ENCODE results near the gene KRT9.
"Not testable (repeated sequence)": the region's sequence is repeated elsewhere in the genome, so short reads cannot be mapped to it uniquely, and the experiment has no call there.

Gene KRT9

DNA sequence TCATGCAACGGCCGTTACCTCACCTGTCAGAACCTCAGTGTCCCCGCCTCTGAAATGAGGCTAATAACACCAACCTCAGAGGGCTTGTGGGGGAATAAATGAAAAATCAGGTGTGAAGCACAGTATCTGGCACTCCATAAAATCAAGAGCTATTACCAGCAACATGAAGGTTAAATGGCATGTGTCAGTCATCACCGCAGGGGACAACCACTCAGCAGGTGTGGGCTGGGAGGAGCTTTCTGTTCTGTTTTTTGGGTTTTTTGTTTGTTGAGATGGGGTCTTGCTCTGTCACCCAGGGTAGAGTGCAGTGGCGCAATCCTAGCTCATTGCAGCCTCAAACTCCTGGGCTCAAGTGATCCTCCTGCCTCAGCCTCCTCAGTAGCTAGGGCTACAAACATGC is 26.9 kb downstream of the KRT9 start:
- Histone ChIP-seq H3K27ac (ENCODE audit: low read length) (no peak overlapping the region), H3K4me1 (ENCODE audit: control insufficient read depth, insufficient read depth, low read length) (peaks cover 18% of the 10 kb centered on the region), H3K36me3 (ENCODE audit: control insufficient read depth in 2 of 2, insufficient read depth in 2 of 2, low read length in 2 of 2) (no peaks in the 10 kb centered on the region), H3K4me3 (ENCODE audit: low read length in 2 of 2) (no peak overlapping the region), H3K27me3 (ENCODE audit: control insufficient read depth in 1 of 2, insufficient read depth in 2 of 2, low read length in 2 of 2) (no peaks in the 10 kb centered on the region), H3K9me3 (ENCODE audit: control insufficient read depth in 2 of 2, low read length in 2 of 2) (peaks cover 0 to 3% of the 10 kb centered on the region in 2 donors), H3K9ac (ENCODE audit: low read length in 2 of 2) (no peak overlapping the region)

DNA sequence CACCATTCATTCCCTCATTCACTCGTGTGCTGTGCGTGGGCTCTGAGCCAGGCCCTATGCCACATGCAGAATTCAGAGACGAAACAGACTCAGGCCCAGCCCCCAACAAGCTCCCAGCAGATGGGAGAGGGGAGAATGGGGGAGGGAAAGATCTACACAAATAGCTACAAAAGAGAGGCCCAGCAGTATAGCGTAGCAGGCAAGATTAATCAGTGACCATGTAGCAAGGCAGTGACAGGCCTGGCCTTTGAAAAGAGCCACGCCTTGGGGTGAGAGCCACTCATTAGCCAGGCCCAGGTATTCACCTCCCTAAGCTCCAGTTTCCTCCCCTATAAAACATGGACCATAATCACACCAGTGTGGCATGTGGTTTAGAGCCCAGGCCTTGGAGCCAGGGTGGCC is 27.4 kb downstream of the KRT9 start:
- peaks cover 18% of the 10 kb centered on the region for H3K4me1 ChIP-seq (ENCODE audit: control insufficient read depth, insufficient read depth, low read length)
- H3K9ac ChIP-seq (ENCODE audit: low read length in 2 of 2): no peak overlapping the region
- H3K4me3 ChIP-seq (ENCODE audit: low read length in 2 of 2): no peak overlapping the region
- no peak overlapping the region for H3K27ac ChIP-seq (ENCODE audit: low read length)
- H3K9me3 ChIP-seq (ENCODE audit: control insufficient read depth in 2 of 2, low read length in 2 of 2): peaks cover 0 to 3% of the 10 kb centered on the region in 2 donors
- H3K36me3 ChIP-seq (ENCODE audit: control insufficient read depth in 2 of 2, insufficient read depth in 2 of 2, low read length in 2 of 2): no peaks in the 10 kb centered on the region
- H3K27me3 ChIP-seq (ENCODE audit: control insufficient read depth in 1 of 2, insufficient read depth in 2 of 2, low read length in 2 of 2): no peaks in the 10 kb centered on the region

DNA sequence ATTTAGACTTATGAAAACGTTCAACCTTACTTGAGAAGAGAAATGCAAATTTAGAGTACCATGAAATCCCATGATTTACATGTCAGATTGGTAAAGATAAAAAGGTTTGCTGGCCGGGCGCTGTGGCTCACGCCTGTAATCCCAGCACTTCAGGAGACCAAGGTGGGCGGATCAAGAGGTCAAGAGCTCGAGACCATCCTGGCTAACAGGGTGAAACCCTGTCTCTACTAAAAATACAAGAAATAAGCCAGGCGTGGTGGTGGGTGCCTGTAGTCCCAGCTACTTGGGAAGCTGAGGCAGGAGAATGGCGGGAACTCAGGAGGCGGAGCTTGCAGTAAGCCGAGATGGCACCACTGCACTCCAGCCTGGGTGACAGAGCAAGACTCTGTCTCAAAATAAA is 29.1 kb downstream of the KRT9 start:
- H3K27me3 ChIP-seq (ENCODE audit: control insufficient read depth in 1 of 2, insufficient read depth in 2 of 2, low read length in 2 of 2); H3K27ac ChIP-seq (ENCODE audit: low read length); H3K36me3 ChIP-seq (ENCODE audit: control insufficient read depth in 2 of 2, insufficient read depth in 2 of 2, low read length in 2 of 2): not testable (repeated sequence)

DNA sequence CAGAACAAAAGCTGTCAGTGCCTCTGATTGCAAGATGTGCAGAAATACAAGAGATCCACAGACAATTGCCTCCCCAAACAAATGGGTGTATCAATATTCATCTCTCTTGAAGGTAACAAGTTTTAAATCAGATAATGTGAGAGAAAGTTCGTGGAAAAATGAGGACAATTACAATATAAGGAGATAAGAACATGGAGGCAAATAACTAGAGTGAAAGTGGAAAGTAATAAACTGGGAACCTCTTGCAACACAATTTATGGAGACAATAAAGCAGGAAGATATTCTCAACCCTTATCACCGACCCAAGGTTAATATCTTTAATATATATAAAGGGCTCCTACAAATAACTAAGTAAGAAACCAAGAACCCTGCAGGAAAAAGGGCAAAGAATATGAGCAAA is 29.5 kb downstream of the KRT9 start:
- Histone ChIP-seq H3K27me3 (ENCODE audit: control insufficient read depth in 1 of 2, insufficient read depth in 2 of 2, low read length in 2 of 2) (peaks cover 0 to 2% of the 10 kb centered on the region in 2 donors), H3K9ac (ENCODE audit: low read length in 2 of 2) (no peak overlapping the region), H3K27ac (ENCODE audit: low read length) (no peak overlapping the region), H3K4me1 (ENCODE audit: control insufficient read depth, insufficient read depth, low read length) (no peaks in the 10 kb centered on the region), H3K9me3 (ENCODE audit: control insufficient read depth in 2 of 2, low read length in 2 of 2) (peaks cover 0 to 3% of the 10 kb centered on the region in 2 donors), H3K36me3 (ENCODE audit: control insufficient read depth in 2 of 2, insufficient read depth in 2 of 2, low read length in 2 of 2) (no peaks in the 10 kb centered on the region), H3K4me3 (ENCODE audit: low read length in 2 of 2) (no peak overlapping the region)

More for the DNA sequence above, 29.1 kb downstream of the KRT9 start:
- not testable (repeated sequence) for H3K9ac ChIP-seq (ENCODE audit: low read length in 2 of 2); H3K4me1 ChIP-seq (ENCODE audit: control insufficient read depth, insufficient read depth, low read length); H3K4me3 ChIP-seq (ENCODE audit: low read length in 2 of 2); H3K9me3 ChIP-seq (ENCODE audit: control insufficient read depth in 2 of 2, low read length in 2 of 2)

DNA sequence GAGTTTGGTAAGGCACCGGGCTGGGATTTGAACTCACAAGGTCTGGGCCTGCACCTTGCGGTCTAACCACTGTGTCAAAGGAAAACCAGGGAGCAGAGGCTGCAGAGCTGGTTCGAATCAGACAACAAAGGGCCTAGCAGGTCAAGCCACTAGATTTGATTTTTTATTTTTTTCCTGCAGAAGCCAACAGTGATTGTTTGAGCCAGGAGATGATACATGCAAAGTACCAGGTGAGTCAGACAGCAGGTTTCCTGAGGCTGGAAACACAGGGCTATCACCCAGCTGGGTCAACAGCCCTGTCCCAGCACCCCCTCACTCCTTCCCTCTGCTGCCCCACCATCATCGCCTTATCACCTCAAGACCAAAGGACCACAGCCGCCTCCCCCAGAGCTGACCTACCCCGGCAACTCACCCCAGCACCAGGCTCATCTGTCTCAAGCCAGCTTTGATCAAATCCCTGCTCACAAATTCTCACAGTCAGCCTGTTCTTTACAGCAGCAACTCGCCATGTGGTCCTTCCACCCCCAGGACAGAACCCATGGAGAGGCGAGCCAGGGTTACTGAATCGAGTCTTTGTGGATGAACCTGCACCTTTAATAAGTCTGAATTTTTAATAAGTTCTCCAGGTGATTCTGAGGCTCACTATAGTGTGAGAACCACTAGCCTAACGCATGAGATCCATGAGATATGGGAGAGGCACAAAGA is 30.8 kb downstream of the KRT9 start:
- Histone ChIP-seq H3K9me3 (ENCODE audit: control insufficient read depth in 2 of 2, low read length in 2 of 2) (no peaks in the 10 kb centered on the region), H3K9ac (ENCODE audit: low read length in 2 of 2) (no peak overlapping the region), H3K36me3 (ENCODE audit: control insufficient read depth in 2 of 2, insufficient read depth in 2 of 2, low read length in 2 of 2) (no peaks in the 10 kb centered on the region), H3K4me3 (ENCODE audit: low read length in 2 of 2) (no peak overlapping the region), H3K4me1 (ENCODE audit: control insufficient read depth, insufficient read depth, low read length) (no peaks in the 10 kb centered on the region), H3K27ac (ENCODE audit: low read length) (no peak overlapping the region), H3K27me3 (ENCODE audit: control insufficient read depth in 1 of 2, insufficient read depth in 2 of 2, low read length in 2 of 2) (peaks cover 0 to 5% of the 10 kb centered on the region in 2 donors)

DNA sequence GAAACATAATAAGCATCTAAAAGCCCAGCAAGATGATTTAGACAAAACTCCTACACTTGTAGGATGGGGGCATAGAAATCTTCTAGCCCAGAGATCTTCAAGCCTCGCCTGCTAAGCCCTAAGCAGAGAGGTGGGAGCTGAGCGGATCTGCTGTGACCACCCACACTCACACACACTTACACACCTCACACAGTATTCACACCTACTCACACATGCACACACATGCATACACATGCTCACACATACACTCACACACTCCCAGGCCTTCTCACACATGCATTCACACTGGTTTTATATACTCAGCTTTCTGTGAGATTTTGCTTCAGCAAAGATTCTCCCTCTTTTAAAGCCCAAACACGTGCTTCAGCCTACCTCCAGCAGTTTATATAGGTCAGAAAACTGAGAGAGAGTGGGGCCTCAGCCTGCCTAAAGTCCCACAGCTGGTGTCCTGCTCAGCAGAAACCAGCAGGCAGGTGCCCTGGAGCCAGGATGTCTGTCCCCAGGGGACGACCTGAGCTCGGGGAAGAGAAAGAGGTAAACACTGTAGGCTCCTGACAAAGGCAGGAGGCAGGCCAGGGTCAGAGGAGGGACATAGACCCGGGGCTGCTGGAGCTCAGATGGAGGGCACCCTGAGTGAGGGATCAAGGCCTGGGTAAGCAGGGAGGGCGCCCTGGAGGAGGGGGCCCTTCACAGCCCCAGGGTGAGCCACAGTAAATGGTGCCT is 31.7 kb downstream of the KRT9 start:
- H3K36me3 ChIP-seq (ENCODE audit: control insufficient read depth in 2 of 2, insufficient read depth in 2 of 2, low read length in 2 of 2): no peaks in the 10 kb centered on the region
- no peak overlapping the region for H3K27ac ChIP-seq (ENCODE audit: low read length)
- no peak overlapping the region for H3K4me3 ChIP-seq (ENCODE audit: low read length in 2 of 2)
- H3K9ac ChIP-seq (ENCODE audit: low read length in 2 of 2): no peak overlapping the region
- H3K9me3 ChIP-seq (ENCODE audit: control insufficient read depth in 2 of 2, low read length in 2 of 2): no peaks in the 10 kb centered on the region
- H3K27me3 ChIP-seq (ENCODE audit: control insufficient read depth in 1 of 2, insufficient read depth in 2 of 2, low read length in 2 of 2): peaks cover 0 to 5% of the 10 kb centered on the region in 2 donors
- no peaks in the 10 kb centered on the region for H3K4me1 ChIP-seq (ENCODE audit: control insufficient read depth, insufficient read depth, low read length)

DNA sequence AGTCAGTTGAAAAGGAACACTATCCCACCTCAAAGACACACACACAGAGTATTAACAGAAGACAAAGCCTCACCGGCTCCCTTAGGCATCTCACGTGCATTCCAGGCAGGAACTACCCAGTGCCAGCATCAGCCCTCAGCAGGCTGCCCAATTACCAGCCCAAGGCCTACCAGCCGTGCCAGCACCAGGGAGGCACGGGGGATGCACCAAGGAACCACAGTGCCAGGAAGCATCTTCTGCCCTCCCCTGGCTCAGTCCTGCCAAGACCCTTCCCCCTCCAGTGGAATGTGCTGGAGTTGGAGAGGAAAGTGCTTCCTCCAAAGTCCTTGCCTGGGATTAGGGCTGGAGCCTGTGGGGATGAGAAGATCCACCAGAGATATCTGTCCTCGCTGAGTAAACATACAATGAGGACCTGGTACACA is 32.8 kb downstream of the KRT9 start:
- H3K27ac ChIP-seq (ENCODE audit: low read length): no peak overlapping the region
- H3K27me3 ChIP-seq (ENCODE audit: control insufficient read depth in 1 of 2, insufficient read depth in 2 of 2, low read length in 2 of 2): peaks cover 0 to 5% of the 10 kb centered on the region in 2 donors
- no peak overlapping the region for H3K9ac ChIP-seq (ENCODE audit: low read length in 2 of 2)
- H3K4me1 ChIP-seq (ENCODE audit: control insufficient read depth, insufficient read depth, low read length): no peaks in the 10 kb centered on the region
- H3K36me3 ChIP-seq (ENCODE audit: control insufficient read depth in 2 of 2, insufficient read depth in 2 of 2, low read length in 2 of 2): no peaks in the 10 kb centered on the region
- no peaks in the 10 kb centered on the region for H3K9me3 ChIP-seq (ENCODE audit: control insufficient read depth in 2 of 2, low read length in 2 of 2)
- H3K4me3 ChIP-seq (ENCODE audit: low read length in 2 of 2): no peak overlapping the region

DNA sequence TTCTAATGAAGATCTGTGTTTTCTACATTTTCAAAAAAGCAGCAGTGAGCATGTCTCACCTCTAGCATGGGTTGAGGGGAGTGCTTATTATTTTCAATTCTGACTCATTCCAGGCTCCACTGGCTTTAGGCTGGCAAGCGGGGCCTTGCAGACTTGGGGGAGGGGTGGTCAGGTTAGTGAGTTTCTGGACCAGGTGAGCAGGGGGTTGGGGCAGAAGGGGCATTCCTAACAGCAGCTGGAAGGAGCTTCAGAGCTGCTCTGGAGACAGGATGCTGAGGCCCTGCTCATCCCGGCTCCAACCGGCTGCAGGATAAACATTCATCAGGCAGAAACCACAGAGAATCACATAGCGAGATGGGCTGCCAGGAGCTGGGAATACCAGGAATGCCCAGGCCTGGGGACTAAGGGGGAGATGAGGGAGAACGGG is 33.3 kb downstream of the KRT9 start:
- H3K36me3 ChIP-seq (ENCODE audit: control insufficient read depth in 2 of 2, insufficient read depth in 2 of 2, low read length in 2 of 2): no peaks in the 10 kb centered on the region
- H3K27me3 ChIP-seq (ENCODE audit: control insufficient read depth in 1 of 2, insufficient read depth in 2 of 2, low read length in 2 of 2): peaks cover 0 to 5% of the 10 kb centered on the region in 2 donors
- no peak overlapping the region for H3K9ac ChIP-seq (ENCODE audit: low read length in 2 of 2)
- no peaks in the 10 kb centered on the region for H3K9me3 ChIP-seq (ENCODE audit: control insufficient read depth in 2 of 2, low read length in 2 of 2)
- no peaks in the 10 kb centered on the region for H3K4me1 ChIP-seq (ENCODE audit: control insufficient read depth, insufficient read depth, low read length)
- no peak overlapping the region for H3K4me3 ChIP-seq (ENCODE audit: low read length in 2 of 2)
- H3K27ac ChIP-seq (ENCODE audit: low read length): no peak overlapping the region

DNA sequence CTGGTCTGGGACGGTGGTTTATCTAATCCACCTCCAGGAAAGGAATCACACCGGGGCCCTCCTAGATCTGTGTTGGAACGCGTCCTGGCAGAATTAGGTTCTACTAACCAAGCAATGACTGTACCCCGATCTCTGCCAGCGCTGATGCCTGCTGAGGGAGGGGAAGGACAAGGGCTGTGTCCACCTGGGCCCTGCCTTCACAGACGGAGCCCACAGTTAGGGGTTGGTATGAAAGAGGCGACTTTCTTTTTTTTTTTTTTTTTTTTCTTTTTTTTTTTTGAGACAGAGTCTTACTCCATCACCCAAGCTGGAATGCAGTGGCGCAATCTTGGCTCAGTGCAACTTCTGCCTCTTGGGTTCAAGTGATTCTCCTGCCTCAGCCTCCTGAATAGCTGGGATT is 33.9 kb downstream of the KRT9 start:
- Histone ChIP-seq H3K4me1 (ENCODE audit: control insufficient read depth, insufficient read depth, low read length) (no peaks in the 10 kb centered on the region), H3K27ac (ENCODE audit: low read length) (no peak overlapping the region), H3K4me3 (ENCODE audit: low read length in 2 of 2) (no peak overlapping the region), H3K9ac (ENCODE audit: low read length in 2 of 2) (no peak overlapping the region), H3K9me3 (ENCODE audit: control insufficient read depth in 2 of 2, low read length in 2 of 2) (no peaks in the 10 kb centered on the region), H3K27me3 (ENCODE audit: control insufficient read depth in 1 of 2, insufficient read depth in 2 of 2, low read length in 2 of 2) (peaks cover 0 to 5% of the 10 kb centered on the region in 2 donors), H3K36me3 (ENCODE audit: control insufficient read depth in 2 of 2, insufficient read depth in 2 of 2, low read length in 2 of 2) (no peaks in the 10 kb centered on the region)

DNA sequence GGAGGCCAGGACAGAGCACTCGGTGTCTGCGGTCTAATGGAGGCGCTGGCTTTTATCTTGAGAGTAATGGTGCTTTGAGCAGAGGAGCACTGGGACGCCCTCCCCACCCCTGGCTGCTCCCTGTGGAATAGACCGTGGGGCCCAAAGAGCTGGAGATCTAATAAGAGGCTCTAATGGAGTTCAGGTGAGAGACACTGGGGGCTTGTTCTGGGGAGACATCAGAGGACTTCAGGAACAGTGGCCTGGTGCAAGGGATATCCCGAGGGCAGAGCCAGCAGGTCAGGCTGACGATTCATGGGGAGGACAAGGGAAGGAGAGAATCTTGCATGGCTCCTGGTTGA is 34.3 kb downstream of the KRT9 start:
- Histone ChIP-seq H3K27ac (ENCODE audit: low read length) (no peak overlapping the region), H3K9me3 (ENCODE audit: control insufficient read depth in 2 of 2, low read length in 2 of 2) (no peaks in the 10 kb centered on the region), H3K9ac (ENCODE audit: low read length in 2 of 2) (no peak overlapping the region), H3K4me1 (ENCODE audit: control insufficient read depth, insufficient read depth, low read length) (no peaks in the 10 kb centered on the region), H3K36me3 (ENCODE audit: control insufficient read depth in 2 of 2, insufficient read depth in 2 of 2, low read length in 2 of 2) (no peaks in the 10 kb centered on the region), H3K4me3 (ENCODE audit: low read length in 2 of 2) (no peak overlapping the region), H3K27me3 (ENCODE audit: control insufficient read depth in 1 of 2, insufficient read depth in 2 of 2, low read length in 2 of 2) (peaks cover 0 to 5% of the 10 kb centered on the region in 2 donors)
